ENCODE data around the gene EYA4. TPM values are rescaled to one million over a fixed set of nuclear protein-coding genes. Genes with fewer than 3 reads are reported as not detected.
A peak's percentile ranks its signal among the peaks of the same experiment; 100 is the strongest.

The EYA4 gene
- total and polyA plus RNA-seq, 2 of the 4 experiments (the other 2 are of a cell fraction): 5.7 to 11.1 TPM

DNA sequence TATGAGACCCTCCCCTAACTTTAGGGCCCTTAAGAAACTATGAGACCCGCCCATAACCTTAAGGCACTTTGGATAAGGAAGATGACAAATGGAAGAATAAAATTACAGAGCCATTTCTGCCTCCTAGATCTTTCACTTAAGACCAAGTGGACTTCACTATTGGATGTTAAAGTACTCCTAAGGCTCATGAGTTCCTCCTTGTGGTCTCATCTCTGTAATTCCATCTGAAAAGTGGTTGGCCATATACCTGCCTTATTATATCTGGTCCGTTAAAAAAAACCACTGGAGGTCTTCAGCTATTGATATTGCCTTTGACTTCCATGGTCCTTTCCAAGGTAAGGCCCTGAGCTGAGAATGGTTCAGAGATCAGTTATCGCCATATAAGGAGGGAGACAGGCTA is 310.3 kb downstream of the EYA4 start:
- H3K4me2 ChIP-seq (ENCODE audit: low read depth, low read length): peak overlapping the region; percentile 36; the same call in 1 of the 2 replicates
- H3K9ac ChIP-seq (ENCODE audit: low read depth, low read length): no peak overlapping the region
- CTCF ChIA-PET: interaction anchor here (0.6 to 2.4 kb wide), 6 partner anchors 17 to 732 kb away, joined by 3 to 14 read pairs (median 5); no protein-coding TSS in a partner anchor

More for the DNA sequence above, 310.3 kb downstream of the EYA4 start:
- POLR2A ChIA-PET (ENCODE audit: unreplicated experiment): interaction anchor here (1.0 kb wide), 1 partner anchor 339 kb away, joined by 4 read pairs; no protein-coding TSS in a partner anchor
- Histone ChIP-seq H2AK5ac (ENCODE audit: low read depth, low read length) (peak overlapping the region; percentile 56), H2BK5ac (ENCODE audit: low read depth, low read length, poor library complexity, severe bottlenecking) (peak overlapping the region; percentile 83), H3K23ac (ENCODE audit: low read depth, low read length) (peak overlapping the region; percentile 58; the same call in 1 of the 2 replicates), H2AK9ac (replicated peaks; ENCODE audit: low read depth, low read length, poor library complexity) (no peak overlapping the region), H3K9me3 (ENCODE audit: control insufficient read depth, insufficient read depth, low read length) (no peaks in the 10 kb centered on the region), H2BK120ac (ENCODE audit: low read depth, low read length) (peak overlapping the region; percentile 95), H2BK20ac (ENCODE audit: low read depth, low read length) (peak overlapping the region; percentile 94), H3K4ac (ENCODE audit: low read depth, low read length) (peak overlapping the region; percentile 85), H3K4me3 (ENCODE audit: insufficient read depth, low read depth, low read length) (no peak overlapping the region), H3K14ac (replicated peaks; ENCODE audit: low read depth, low read length) (peak overlapping the region; percentile 61), H3K18ac (ENCODE audit: low read depth, low read length) (peak overlapping the region; percentile 53), H3K27ac (ENCODE audit: insufficient read depth, low read length) (peak overlapping the region; percentile 43; the same call in 1 of the 2 replicates), H3K4me1 (ENCODE audit: control insufficient read depth, insufficient read depth, low read length) (peaks cover 17% of the 10 kb centered on the region), H3K9me1 (ENCODE audit: insufficient read depth, low read length) (peaks cover 7% of the 10 kb centered on the region), H4K8ac (ENCODE audit: low read depth in 2 of 2, low read length in 2 of 2) (peak overlapping the region; percentile 1 to 81; a peak in 2 of 4 replicates), H3K27me3 (ENCODE audit: control insufficient read depth, insufficient read depth, low read length) (no peaks in the 10 kb centered on the region), H4K5ac (ENCODE audit: low read depth, low read length) (peak overlapping the region; percentile 12; the same call in 1 of the 2 replicates), H2AFZ (replicated peaks; ENCODE audit: low read length, poor library complexity) (no peak overlapping the region), H3K79me1 (ENCODE audit: low read depth in 1 of 2, low read length in 2 of 2) (no peaks in the 10 kb centered on the region), H4K20me1 (ENCODE audit: insufficient read depth, low read length) (no peaks in the 10 kb centered on the region), H3K36me3 (ENCODE audit: control insufficient read depth, insufficient read depth, low read length) (no peaks in the 10 kb centered on the region), H4K91ac (ENCODE audit: insufficient read depth, low read depth, low read length) (peak overlapping the region; percentile 67), H2BK15ac (ENCODE audit: low read depth, low read length) (peak overlapping the region; percentile 13; the same call in 2 of the 3 replicates), H3K56ac (ENCODE audit: extremely low read depth, insufficient read depth, low read length) (peak overlapping the region; percentile 64)
- dilution Hi-C loops (cut with HindIII; ENCODE audit: low sequenced_read_pairs, unreplicated experiment) (no loop called here), in situ Hi-C loops (cut with MboI; ENCODE audit: low sequenced_read_pairs) (loop anchor here (5.0 to 10.0 kb wide), 2 partner anchors 367 to 719 kb away; no protein-coding TSS in a partner anchor), intact Hi-C loops (cut with micrococcal nuclease) (loop anchor here (5.0 kb wide), 1 partner anchor 264 kb away; no protein-coding TSS in a partner anchor)
- TF ChIP-seq, protein P1, sequence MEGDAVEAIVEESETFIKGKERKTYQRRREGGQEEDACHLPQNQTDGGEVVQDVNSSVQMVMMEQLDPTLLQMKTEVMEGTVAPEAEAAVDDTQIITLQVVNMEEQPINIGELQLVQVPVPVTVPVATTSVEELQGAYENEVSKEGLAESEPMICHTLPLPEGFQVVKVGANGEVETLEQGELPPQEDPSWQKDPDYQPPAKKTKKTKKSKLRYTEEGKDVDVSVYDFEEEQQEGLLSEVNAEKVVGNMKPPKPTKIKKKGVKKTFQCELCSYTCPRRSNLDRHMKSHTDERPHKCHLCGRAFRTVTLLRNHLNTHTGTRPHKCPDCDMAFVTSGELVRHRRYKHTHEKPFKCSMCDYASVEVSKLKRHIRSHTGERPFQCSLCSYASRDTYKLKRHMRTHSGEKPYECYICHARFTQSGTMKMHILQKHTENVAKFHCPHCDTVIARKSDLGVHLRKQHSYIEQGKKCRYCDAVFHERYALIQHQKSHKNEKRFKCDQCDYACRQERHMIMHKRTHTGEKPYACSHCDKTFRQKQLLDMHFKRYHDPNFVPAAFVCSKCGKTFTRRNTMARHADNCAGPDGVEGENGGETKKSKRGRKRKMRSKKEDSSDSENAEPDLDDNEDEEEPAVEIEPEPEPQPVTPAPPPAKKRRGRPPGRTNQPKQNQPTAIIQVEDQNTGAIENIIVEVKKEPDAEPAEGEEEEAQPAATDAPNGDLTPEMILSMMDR (conservative IDR thresholded peaks at IDR 0.05; ENCODE audit: low read depth, low read length): peak; percentile 42
- TF ChIP-seq, protein P2, sequence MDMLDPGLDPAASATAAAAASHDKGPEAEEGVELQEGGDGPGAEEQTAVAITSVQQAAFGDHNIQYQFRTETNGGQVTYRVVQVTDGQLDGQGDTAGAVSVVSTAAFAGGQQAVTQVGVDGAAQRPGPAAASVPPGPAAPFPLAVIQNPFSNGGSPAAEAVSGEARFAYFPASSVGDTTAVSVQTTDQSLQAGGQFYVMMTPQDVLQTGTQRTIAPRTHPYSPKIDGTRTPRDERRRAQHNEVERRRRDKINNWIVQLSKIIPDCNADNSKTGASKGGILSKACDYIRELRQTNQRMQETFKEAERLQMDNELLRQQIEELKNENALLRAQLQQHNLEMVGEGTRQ (IDR thresholded peaks at IDR 0.05; ENCODE audit: low read depth, low read length): no peak
- TF ChIP-seq SMC3 (IDR thresholded peaks at IDR 0.05; ENCODE audit: low read depth, low read length) (0 out of 2 replicates have a peak, but pooled peaks have one; percentile 19), RAD21 (IDR thresholded peaks at IDR 0.05; ENCODE audit: low read length) (peak; percentile 34; the same call in 1 of the 2 replicates), CHD1 (IDR thresholded peaks at IDR 0.05; ENCODE audit: low read depth, low read length) (no peak), NFE2L2 (IDR thresholded peaks at IDR 0.05; ENCODE audit: low read depth, low read length) (no peak)
- peak; percentile 70 for DNase-seq
- BruUV-seq (replicated peaks): no TSS peak
- WGBS, 2 experiments (ENCODE audit: extremely low coverage in 2 of 2, insufficient read length in 1 of 2): 83% methylated on average over 2 of the region's 3 CpGs; no CpG with 5 or more reads in 1 of the 2 experiments
- peak; percentile 35 for ATAC-seq (ENCODE audit: low read depth)

Data from IMR-90 (cell line).